ENCODE data around the gene USP22.

Gene USP22

DNA sequence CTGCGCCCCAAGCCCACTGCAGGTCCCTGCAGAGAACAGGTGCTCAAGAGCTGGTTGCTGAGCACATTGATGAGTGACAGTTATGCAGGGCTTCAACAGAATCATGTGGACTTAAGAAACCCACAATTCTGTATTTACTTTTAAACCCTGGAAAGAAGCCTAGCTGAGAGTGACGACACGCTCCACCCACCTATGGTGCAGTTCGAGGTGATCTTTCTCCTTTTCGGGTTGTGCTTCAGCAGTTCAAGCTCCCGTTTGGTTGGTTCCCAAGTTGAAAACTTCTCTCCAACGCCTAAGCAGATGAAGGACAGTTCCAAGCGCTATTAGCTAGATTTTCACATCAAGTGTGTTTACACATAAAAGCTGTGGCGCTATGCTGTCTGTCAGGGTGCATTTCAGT is 23.9 kb downstream of the USP22 start:
- DNase-seq = no peak

DNA sequence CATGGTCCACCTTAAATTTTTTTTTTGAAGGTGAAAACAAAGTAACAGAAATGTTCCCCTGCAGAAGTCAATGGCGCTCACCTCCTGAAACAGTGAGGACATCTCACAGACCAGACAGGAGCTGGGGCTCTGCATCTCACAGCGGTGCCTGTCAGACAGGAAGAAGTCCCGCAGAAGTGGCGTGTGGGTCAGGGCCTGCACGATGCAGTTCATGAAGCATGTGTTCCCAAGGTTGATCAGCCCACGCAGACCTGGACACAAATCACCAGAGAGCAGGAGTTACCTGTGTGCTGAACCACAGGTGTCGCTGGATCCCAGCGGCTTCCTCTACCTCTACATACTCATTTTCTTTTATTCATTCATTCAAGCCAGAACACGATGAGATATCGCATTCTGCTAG is 24.9 kb downstream of the USP22 start:
- DNase-seq = no peak

DNA sequence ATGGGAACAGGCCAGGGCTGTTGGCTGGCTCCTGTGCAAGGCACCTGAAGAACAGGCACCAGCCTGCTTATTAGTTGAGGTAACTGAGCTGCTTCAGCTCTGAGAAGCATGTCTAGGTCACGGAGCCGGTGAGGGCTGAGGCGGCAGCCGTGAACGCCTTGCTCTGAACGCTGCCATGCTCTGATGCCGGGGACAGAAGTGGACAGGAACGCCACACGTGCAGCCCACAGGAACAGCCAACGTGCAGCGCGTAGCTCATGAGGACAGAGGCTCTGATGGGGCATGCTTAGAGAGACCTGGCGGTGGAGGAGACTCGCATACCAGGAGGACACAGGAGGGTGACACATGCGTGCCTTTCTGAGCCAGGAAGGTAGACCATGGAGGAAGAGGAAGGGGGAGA is 25.6 kb downstream of the USP22 start:
- no peak for DNase-seq

DNA sequence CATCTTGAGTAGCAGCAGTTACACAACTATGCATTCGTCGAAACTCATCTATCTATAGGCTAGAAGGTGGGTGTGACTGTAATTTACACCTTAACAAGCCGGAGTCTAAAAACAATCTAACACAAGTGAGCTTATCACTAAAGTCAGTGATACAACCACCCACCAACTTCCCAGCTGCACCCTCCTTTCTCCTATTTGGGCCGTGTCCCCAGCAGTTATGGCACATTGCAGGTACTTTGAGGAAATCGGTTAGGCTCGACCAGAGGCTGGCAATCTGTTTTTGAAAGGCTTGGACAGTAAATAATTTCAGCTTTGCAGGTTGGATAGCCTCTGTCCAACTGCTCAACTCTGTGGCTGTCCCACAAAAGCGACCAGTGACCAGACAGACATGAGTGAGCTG is 26.0 kb downstream of the USP22 start:
- DNase-seq = no peak

DNA sequence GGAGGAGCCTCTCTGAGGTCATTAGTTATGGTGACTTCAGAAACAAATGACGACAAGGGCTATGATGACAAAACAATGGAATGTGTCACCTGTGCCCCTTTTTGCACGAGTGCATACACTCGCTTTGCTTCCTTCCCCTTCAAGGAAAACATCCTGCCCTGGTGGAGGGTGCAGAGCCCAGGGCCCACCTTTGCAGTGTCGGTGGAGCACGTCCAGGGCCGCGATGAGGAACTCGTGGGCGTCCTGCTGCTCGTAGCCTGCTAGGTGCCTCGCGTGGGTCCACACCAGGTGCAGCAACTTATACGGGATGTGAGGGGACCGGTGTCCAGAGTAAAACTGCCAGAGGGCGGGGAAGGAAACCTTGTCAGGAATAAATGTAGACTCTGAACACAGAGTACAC is 27.2 kb downstream of the USP22 start:
- DNase-seq = no peak

DNA sequence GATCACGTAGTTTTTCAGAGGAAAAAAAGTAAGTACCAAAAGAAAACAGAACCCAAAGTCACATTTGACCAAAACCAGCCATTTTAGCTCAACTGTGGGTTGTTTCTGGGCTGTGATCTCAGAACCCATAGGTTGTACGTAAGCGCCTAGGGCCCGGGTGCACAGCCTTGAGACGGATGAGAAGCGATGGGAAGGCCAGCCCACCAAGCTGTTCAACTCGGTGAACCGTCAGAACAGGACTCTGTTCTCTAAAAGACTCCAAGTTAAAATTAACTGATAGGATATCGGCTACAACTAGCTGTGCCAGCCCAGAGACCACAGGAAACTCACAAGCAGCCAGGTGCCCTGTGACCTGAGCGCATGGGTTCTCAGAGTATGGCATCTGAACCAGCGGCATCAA is 28.3 kb downstream of the USP22 start:
- no peak for DNase-seq

DNA sequence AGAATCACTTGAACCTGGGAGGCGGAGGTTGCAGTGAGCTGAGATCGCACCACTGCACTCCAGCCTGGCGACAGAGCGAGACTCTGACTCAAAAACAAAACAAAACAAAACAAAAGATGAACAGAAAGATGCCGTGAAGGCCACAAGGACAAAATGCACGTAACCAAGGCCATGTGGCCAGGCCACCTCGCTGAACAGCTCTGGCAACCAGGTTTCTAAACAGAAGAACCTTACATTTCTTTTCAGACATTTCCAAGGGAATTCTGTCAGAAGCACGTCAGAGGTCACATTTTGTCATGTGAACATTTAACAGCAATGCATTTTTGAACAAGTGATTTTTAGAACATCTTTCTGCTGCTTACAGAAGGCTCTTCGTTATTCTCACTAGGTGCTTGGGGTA is 28.8 kb downstream of the USP22 start:
- DNase-seq = no peak

DNA sequence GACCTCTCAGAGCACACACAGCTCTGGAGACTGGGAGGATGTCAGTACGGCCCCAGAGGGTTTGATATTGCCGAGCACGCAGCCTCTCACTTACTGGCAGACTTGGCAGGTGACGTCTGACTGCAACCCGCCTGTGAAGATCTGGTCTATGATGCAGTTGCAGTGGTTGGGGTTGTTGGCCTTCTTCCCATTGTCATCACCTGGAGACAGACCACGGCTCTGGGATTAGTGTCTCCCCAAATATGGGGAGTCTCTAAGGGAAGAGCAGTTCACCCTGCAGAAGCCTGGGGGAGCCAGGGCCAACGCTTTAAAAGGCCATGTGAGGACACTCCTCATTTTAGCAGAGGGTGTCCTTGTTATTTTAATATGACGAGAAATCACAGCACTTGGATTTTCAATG is 30.1 kb downstream of the USP22 start:
- DNase-seq = no peak

DNA sequence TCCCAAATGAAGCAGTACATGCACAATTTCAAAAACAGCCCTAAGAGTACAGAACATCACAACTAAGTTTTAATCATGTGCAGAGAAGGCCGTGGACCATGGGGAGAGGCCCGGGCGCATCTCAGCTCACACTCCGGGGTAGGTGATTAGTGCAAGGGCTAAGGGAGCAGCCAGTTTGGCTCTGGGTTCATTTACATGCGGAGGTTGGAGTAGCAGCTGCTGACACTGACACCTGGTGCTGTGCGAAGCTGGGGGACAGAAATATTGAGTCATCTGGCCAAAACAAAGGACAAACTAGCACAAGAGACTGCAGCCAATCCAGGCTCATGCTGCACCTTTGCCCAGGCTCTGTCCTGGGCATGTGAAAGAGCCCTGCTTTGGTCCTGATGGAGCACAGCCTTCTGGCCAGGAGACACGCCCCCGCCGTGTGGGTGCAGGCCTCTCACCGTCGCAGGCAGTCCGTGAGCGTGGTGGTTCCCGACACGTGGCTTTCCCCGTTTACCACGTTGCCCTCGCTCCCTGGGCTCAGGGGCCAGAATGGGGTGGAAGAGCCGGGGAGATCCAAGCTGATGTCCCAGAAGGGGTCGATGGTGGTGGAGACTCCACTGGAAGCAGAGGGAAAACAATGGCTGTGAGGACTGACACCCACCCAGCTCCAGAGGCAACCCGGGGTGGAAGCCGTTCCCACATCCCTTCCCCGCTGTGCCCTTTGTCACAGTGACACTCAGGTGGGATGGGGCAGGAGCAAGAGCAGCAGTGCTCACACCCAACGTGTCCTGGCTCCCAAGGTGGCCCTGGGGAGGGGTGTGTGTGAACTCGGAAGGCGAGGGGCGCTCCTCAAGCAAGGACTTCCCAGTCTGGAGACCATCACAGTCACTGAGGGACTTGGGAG is 31.9 kb downstream of the USP22 start:
- no peak for DNase-seq

DNA sequence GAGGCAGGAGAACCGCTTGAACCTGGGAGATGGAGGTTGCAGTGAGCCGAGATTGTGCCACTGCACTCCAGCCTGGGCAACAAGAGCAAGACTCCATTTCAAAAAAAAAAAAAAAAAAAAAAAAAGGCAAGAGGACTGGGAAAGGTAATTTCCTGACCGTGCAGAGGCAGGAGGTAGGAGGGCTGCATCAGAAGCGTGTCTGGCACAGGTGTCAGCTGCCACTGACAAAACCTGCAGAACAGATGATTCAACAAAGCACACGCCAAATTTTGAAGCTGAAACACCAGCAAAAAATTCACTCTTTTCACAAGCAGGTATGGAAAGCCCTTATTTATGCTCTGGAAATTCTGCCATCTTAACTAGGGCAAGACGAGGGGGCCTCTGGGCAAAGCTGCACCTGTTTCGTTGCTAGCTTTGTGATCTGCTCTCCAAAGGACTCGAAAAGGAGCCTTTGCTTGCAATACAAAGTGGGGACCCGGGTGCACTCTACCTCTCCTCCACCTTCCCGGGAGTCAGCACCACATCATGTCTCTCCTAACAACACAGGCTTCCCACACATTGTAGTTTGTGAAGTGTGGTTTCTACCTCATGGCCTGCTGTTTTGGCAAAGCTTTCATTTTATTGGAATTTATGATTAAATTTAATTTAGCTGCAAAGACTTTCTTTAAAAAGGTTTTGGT is 33.7 kb downstream of the USP22 start:
- DNase-seq = no peak

DNA sequence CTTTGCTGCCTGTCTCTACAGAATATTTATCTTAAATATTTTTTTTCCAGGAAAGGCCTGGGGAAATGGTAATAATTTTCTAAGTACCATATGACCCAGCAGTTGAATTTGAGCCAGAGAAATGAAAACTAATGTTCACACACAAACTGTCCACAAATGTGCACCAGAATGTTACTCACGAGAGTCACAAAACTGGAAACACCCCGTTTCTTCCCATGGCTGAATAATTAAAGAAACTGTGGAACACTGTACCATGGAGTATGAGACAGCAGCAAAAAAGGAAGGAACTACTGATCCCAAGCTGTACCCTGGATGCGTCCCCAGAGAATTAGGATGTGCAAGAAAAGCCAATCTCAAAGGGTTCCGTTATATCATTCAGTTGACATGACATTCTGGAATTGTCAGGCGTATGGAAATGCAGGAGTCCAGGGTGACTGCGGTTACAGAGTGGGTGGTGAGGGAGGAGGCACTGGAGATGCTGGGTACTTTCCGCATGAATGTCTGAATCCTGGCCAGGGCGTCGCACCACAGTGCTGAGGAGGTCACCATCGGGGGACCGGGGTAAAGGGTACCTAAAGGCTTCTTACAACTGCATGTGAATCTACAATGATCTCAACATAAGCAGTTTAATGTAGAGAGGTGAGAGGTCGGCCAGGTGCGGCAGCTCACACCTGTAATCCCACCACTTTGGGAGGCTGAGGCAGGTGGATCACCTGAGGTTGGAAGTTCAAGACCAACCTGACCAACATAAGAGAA is 34.5 kb downstream of the USP22 start:
- no peak for DNase-seq

DNA sequence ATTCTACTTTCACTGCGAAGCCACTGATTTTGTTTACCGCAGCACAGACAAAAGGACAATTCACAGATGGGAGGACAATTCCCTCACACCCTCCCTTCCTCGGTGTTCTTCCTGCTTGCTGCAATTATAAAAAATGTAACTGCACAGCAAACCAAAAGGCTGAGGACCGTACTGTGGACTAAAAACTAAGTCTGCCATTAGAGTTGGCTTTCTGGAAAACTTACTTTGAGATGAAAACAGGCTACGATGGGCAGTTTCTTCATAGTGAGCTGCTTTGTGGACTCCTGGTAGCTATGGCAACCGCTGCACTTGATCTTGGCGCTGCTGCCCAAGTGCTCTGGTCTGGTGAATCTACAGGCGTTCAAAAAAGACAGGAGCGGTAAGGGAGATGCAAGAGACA is 35.2 kb downstream of the USP22 start:
- DNase-seq = no peak

DNA sequence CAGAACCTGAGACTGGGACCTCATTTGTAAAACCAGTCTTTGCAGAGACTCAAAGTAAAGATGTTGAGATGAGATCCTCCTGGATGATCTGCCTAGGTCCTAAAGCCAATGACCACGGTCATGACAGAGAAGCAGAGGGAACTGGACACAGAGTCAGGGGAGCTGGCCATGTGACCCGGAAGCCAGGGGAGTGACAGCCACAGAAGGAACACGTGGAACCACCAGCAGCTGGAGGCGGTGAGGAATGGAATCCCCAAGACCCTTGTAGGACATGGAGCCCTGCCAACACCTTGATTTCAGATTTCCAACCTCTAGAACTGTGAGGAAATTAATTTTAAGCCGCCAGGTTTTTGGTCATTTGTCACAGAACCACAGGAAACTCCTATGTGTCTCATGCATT is 37.0 kb downstream of the USP22 start:
- no peak for DNase-seq

DNA sequence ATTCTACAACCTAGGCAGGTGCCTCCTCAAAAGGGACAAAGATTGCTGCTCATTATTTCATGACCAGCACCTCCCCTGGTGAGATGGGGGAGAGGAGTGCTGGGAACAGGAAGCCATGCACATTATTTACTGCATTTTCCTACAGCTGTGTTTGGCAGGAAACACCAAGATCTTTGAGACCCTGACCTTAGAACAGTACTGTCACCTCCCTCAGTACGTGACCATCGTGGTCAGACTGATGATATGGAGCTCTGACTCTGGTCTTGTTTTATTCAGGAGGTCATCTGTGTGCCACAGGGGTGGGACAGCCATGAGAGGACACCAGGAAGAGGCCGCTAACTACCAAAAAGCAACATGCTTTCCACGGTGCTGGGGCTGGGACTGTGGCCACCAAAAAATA is 37.4 kb downstream of the USP22 start:
- DNase-seq = no peak

DNA sequence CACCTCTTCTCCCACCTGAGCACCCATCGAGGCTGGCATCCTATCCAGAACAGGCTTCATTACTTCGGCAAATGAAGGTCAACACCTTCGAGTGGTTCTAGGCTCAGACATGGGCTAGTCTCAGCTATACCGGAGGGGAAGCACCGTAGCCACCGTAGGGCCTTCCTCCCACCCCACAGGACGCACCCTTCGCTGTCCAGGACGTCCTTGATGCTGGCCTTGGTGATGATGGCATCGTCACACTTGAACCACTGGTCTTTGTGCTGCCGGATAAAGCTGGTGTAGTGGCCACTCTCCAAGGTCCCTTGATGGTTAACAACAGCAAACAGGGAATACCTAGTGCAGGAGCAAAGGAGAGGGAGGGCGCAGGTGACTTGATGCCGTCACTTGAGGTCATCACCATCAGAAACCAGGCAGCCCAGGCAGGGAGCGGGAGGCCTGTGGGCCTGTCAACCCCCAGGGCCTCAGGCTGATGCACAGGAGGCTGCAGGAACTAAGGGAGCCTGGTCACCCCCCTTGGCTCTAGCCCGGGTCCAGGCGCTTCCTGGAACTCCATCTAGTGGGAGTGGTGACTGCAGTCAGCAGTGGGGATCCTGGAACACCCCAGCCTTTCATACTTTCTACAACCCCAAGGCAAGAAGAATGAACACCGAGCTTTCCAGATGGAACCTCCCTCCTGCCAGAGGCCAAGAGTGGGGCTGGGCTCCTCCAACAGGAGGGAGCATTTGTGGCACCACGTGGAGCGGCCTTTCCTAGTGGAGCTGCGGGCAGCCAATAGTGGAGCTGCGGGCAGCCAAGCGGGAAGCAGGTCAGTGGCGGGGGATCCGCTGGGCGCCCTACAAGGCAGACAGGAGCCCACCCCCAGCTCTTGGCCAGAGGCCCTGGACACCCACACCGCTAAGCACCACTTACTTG is 38.5 kb downstream of the USP22 start:
- no peak for DNase-seq

DNA sequence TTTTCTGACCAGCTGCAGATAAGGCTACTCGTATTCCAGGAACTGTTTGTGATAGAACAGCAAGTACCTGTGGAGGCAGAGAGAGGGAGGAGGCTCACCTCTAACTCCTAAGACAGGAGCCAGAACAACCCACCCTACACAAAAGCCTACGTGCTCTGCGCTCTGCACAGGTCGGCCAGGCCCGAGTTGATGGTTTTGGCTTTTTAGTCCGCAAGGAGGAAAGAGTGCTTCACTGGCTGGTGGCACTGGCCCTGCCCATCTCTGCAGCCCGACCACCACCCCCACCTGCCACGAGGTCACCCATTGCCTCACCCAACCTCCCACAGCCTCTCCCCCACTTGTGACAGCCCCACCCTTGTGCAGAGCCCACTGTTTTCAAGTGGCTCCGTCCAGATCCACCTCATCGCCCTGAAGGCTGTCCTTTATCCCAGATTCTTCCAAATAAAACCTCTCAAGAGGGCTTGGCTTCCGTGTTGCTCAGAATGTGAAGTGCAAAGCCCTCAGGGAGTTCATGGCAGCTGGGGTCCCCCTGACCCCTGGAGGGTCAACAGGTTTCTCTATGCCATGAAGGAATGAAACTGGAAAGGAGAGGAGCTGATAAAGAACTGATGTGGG is 39.7 kb downstream of the USP22 start:
- no peak for DNase-seq

DNA sequence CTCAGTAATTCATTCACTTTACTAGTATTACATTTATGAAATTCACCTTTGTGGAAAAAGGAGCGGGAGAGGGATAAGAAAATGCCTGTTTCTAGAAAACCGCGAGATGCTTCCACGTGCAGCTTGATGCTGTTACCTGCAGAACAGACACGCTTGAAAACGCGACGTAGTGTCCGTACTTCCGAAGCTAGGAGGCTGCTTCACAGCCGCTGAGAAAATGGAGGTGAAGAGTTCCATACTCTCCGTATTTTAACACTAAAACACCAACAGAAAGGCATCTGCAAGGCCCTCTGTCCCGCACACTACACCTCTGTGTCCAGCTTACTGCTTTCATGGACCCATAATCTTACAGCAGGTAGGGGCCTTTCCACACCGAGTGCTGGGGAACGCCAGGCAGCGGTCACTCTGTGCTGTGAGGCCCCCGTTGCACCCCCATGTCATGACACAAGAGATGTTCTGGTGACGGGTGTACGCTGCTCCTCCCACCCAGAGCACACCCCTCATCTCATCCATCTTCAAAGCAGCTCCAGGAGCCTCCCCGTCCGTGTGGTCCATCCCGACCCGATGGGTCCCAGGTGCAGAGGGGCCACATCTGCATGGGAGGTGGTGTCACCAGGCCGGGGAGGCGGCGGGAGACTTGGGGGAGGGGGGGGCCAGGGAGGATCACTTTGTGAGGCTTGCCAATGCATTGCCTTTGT is 40.4 kb downstream of the USP22 start:
- DNase-seq = no peak

DNA sequence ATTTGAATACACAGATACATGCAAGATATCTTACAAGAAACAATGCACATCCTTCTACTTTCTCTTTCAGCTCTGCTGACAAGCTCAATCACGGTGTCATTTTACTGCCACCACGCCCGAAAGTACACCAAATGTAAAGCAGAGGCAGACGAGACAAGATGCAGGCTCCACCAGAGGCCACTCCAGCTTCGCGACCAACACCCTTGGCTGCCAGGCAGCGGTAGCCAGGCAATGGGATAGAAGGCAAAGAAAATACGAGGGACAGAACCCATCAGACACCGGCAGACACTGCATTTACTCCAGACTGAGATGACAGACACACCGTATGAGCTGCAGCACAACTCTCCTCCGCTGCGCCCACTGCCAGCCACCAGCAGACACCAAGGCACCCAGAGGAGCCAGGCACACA is 41.0 kb downstream of the USP22 start:
- no peak for DNase-seq

DNA sequence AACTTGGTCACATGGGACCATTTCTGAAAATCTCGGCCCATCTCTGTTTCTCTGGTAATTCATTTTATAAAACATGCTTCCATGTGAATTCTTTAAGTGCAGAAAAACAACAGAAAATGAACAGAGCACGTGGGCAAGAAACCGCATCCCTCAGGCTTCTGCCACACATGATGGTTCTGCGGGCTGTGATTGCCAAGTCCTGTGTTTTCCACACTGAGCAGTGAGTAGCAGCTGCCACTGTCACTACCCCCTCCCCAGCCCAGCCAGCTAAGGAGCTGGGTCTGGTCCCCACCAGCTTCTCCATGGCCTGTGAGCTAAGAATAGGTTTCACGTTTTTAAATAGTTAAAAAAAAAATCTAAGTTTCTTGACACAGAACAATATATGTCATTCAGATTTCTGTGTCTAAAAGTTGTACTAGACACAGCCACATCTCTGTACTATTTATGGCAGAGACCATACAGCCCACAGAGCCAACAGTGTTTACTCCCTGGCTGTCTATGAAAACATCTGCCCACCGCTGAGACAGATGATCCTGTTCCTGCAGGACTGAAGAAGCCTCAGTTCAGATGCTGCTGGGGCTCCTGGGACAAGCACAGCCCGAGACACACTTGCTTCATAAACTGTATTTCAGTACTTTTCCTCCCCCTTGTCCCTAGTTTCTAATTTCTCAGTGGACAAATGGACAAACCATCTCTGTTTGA is 41.5 kb downstream of the USP22 start:
- DNase-seq = no peak

DNA sequence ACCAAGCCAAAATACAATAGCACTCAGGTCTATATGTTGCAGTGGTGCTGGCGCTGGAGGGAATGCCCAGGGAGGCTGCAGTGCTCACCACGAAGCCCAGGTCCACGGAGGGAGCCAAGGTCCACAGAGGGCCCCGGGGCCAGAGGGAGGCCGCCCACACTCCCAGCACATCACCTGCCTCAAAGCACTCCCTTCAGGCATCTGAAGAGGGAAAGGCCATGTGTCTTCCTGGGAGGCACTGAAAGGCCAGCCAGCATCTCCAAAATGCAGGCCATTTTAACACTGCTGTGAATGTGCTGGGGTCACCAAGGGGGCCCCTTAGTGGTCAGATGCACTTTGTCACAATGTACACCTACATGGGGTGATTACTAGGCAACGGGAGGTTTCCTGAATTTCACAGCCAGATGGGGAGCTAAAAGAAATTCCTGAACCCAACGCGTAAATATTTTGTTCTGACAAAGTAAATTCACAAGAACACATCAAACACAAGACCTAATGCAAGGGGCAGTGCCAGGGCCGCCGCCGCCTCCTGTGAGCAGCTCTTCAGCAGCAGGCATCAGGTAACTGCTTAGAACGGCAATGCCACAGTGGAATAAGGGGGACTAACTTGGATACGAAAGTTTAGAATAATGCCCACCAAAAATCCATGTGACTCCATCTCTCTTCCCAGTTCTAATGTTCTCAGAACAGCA is 42.8 kb downstream of the USP22 start:
- no peak for DNase-seq
